Progenitor cell of endocrine pancreas (in vitro differentiated cells): ENCODE measurements around the gene FAM3C. TPM values are rescaled to one million over a fixed set of nuclear protein-coding genes. Genes with fewer than 3 reads are reported as not detected.

Experiments used
- DNase-seq: peaks from one replicate; pipeline ENCODE4 v3.0.0; 2021; ENCODE audit warnings: low spot score; ENCODE audit not compliant: unreplicated experiment
- H3K27ac Mint-ChIP-seq: 2 replicates; pipeline ENCODE4 v1.8.0; 2021; ENCODE audit warnings: mild to moderate bottlenecking, moderate library complexity, mixed read lengths
- H3K27me3 Mint-ChIP-seq: 2 replicates; pipeline ENCODE4 v1.8.0; 2021; ENCODE audit warnings: mixed read lengths
- H3K36me3 Mint-ChIP-seq: 2 replicates; pipeline ENCODE4 v1.8.0; 2022; ENCODE audit warnings: mixed read lengths; ENCODE audit not compliant: insufficient read depth
- H3K4me1 Mint-ChIP-seq: 2 replicates; pipeline ENCODE4 v1.8.0; 2021; ENCODE audit warnings: low read depth, mixed read lengths
- H3K4me3 Mint-ChIP-seq: 2 replicates; pipeline ENCODE4 v1.8.0; 2021; ENCODE audit warnings: low read depth, mild to moderate bottlenecking, moderate library complexity, mixed read lengths
- H3K9me3 Mint-ChIP-seq: 2 replicates; pipeline ENCODE4 v1.8.0; 2021; ENCODE audit warnings: low read depth, mixed read lengths
- CTCF ChIP-seq: fragments of 200-600 bp; sonication (generic); IDR thresholded peaks from one replicate; pipeline ENCODE4 v1.5.0; 2021; ENCODE audit warnings: antibody characterized with exemption, mild to moderate bottlenecking; ENCODE audit not compliant: unreplicated experiment
- total RNA-seq: library from RNA; stranded (reverse); gene quantifications from 2 replicates; pipeline ENCODE4 v1.2.1, GENCODE V29; 2021

FAM3C gene
- total RNA-seq, 1 donor from 2014 or later, result 39.1 TPM

- Mint-ChIP-seq H3K27ac (no peak overlapping the region), H3K4me1 (no peaks in the 10 kb centered on the region), H3K36me3 (peaks cover 17% of the 10 kb centered on the region), H3K4me3 (no peak overlapping the region), H3K27me3 (no peaks in the 10 kb centered on the region), H3K9me3 (no peaks in the 10 kb centered on the region)
- no peak for TF ChIP-seq CTCF
- no peak for DNase-seq
Observed at GRCh38 chr7:121371367-121371766, 24.7 kb downstream of the FAM3C start.

GRCh38 chr7:121369462-121369861 lies 26.6 kb downstream of the FAM3C start:
- TF ChIP-seq CTCF, result no peak
- Mint-ChIP-seq H3K4me1 (peaks cover 1% of the 10 kb centered on the region), H3K27me3 (no peaks in the 10 kb centered on the region), H3K36me3 (peaks cover 12% of the 10 kb centered on the region), H3K9me3 (no peaks in the 10 kb centered on the region), H3K27ac (no peak overlapping the region), H3K4me3 (no peak overlapping the region)
- no peak for DNase-seq

GRCh38 chr7:121366852-121367431 lies 29.2 kb downstream of the FAM3C start:
- no peak overlapping the region for H3K4me3 Mint-ChIP-seq
- no peak overlapping the region for H3K27ac Mint-ChIP-seq
- peak; percentile 79 for TF ChIP-seq CTCF
- peaks cover 16% of the 10 kb centered on the region for H3K36me3 Mint-ChIP-seq
- H3K27me3 Mint-ChIP-seq, result no peaks in the 10 kb centered on the region
- H3K4me1 Mint-ChIP-seq, result peaks cover 2% of the 10 kb centered on the region
- no peak for DNase-seq
- H3K9me3 Mint-ChIP-seq, result no peaks in the 10 kb centered on the region

DNA sequence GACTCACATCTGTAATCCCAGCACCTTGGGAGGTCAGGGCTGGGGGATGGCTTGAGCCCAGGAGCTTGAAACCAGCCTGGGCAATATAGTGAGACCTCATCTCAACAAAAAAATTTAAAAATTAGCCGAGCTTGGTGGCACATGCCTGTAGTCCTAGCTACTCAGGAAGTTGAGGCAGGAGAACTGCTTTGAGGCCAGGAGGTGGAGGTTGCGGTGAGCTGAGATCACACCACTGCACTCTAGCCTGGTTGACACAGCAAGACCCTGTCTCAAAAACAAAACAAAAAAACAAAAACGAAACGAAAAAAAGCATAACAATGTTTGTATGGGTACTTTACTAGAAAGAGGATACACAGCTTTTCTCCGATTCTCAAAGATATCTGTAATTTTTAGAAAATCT lies 35.5 kb downstream of the FAM3C start:
- H3K27ac Mint-ChIP-seq, result peak overlapping the region; percentile 52
- no peaks in the 10 kb centered on the region for H3K9me3 Mint-ChIP-seq
- DNase-seq, result no peak
- H3K27me3 Mint-ChIP-seq, result no peaks in the 10 kb centered on the region
- peaks cover 20% of the 10 kb centered on the region for H3K36me3 Mint-ChIP-seq
- no peak overlapping the region for H3K4me3 Mint-ChIP-seq
- TF ChIP-seq CTCF, result no peak
- H3K4me1 Mint-ChIP-seq, result peaks cover 4% of the 10 kb centered on the region

DNA sequence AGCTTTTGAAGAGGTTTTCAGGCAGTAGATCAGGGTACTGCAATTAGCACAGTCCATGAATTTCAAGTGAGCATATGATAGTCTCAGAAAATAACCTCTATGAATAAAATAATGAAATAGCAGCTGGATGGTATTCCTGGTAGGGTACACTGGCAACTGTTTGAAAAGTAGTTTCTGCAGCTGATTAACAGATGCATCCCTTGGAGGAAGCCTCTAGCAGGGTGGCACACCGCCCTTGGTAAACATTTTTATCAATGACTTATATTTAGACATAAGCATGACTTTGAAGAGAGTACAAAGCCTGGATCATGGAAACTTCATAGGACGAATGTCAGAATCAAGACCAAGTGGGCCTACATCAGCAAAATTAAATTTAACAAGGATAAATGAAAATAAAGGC lies 40.5 kb downstream of the FAM3C start:
- Mint-ChIP-seq H3K27me3 (no peaks in the 10 kb centered on the region), H3K9me3 (no peaks in the 10 kb centered on the region), H3K4me3 (no peak overlapping the region), H3K4me1 (peaks cover 1% of the 10 kb centered on the region), H3K27ac (no peak overlapping the region), H3K36me3 (peaks cover 18% of the 10 kb centered on the region)
- no peak for TF ChIP-seq CTCF
- DNase-seq, result no peak
